Lung (tissue), 12 donors: ENCODE measurements around the gene PRPF38B. TPM values are rescaled to one million over a fixed set of nuclear protein-coding genes. Genes with fewer than 3 reads are reported as not detected.

Experiments used
- ATAC-seq: fragments of 200-7000 bp; cut with Tn5 transposase; one replicate; pipeline ENCODE4 v1.9.1; 2020; ENCODE audit warnings: moderate number of reproducible peaks; ENCODE audit not compliant: insufficient read depth, low FRiP score
- DNase-seq, 3 donors: peaks; one replicate each; pipeline ENCODE4 v3.0.0-alpha.2; 2013 to 2017
- H3K27ac ChIP-seq, 2 donors: one replicate each; pipeline ENCODE4 v1.5.1; 2013; ENCODE audit warnings: mild to moderate bottlenecking in 2 of 2, moderate library complexity in 2 of 2, control low read depth in 1 of 2, inconsistent platforms in 1 of 2, low read depth in 1 of 2, low read length in 1 of 2
- H3K27me3 ChIP-seq, 3 donors: one replicate each; pipeline ENCODE4 v1.5.1; 2013; ENCODE audit warnings: low read length in 2 of 3; ENCODE audit not compliant: control insufficient read depth in 3 of 3, insufficient read depth in 3 of 3
- H3K36me3 ChIP-seq, 4 donors: one replicate each; pipeline ENCODE4 v1.5.1; 2013; ENCODE audit warnings: low read length in 4 of 4, mild to moderate bottlenecking in 1 of 4, moderate library complexity in 1 of 4; ENCODE audit not compliant: control insufficient read depth in 4 of 4, insufficient read depth in 4 of 4
- H3K4me1 ChIP-seq, 5 donors: one replicate each; pipeline ENCODE4 v1.5.1; 2013; ENCODE audit warnings: low read length in 5 of 5, mild to moderate bottlenecking in 2 of 5, moderate library complexity in 1 of 5; ENCODE audit not compliant: control insufficient read depth in 5 of 5, insufficient read depth in 5 of 5
- H3K4me3 ChIP-seq: one replicate; pipeline ENCODE4 v1.5.1; 2013; ENCODE audit warnings: mild to moderate bottlenecking, control low read depth, moderate library complexity
- H3K9ac ChIP-seq, 2 donors: one replicate each; pipeline ENCODE4 v1.5.1; 2013; ENCODE audit warnings: low read length in 2 of 2, control low read depth in 1 of 2; ENCODE audit not compliant: insufficient read depth in 1 of 2
- H3K9me3 ChIP-seq, 4 donors: one replicate each; pipeline ENCODE4 v1.5.1; 2013; ENCODE audit warnings: low read length in 3 of 4, mild to moderate bottlenecking in 1 of 4, moderate library complexity in 1 of 4; ENCODE audit not compliant: control insufficient read depth in 4 of 4, insufficient read depth in 3 of 4
- CTCF ChIP-seq: IDR thresholded peaks from 2 replicates; pipeline ENCODE4 v1.5.1; 2012; ENCODE audit warnings: mild to moderate bottlenecking; ENCODE audit errors: control extremely low read depth, extremely low read depth
- WGBS, 2 donors: extraction: QIAGEN DNeasy Blood & Tissue Kit; methylation state at CpG; one replicate each; pipeline ENCODE4 v1.1.7; 2013; 5-methylcytosine and 5-hydroxymethylcytosine counted together
- polyA plus RNA-seq, 2 donors: library from polyadenylated mRNA; stranded (reverse); fragments of 200-250 nt; gene quantifications; one replicate each; pipeline ENCODE4 v1.2.1, GENCODE V29; 2013
- total RNA-seq, 2 donors: library from RNA; depleted of rRNA in 1 of 2; stranded (reverse); fragments of >200 nt in 1 of 2; gene quantifications; one replicate each; pipeline ENCODE4 v1.2.1, GENCODE V29; 2014 to 2021
- donor health status: control.
- donor health status: control.
- donor health status: Bipolar disorder and iron deficiency.
- donor health status: healthy.
- donor health status: DM: yes; HTN: yes; CAD: no.

PRPF38B gene
- total and polyA plus RNA-seq, 4 donors: 26.8 to 38.3 (median 29.8) TPM

GRCh38 chr1:108717774-108718316 is 25.7 kb downstream of the PRPF38B start:
- ATAC-seq (no peak), DNase-seq (no peak)
- H3K27me3 ChIP-seq: no peaks in the 10 kb centered on the region
- WGBS, 2 donors: 92 to 93% methylated on average over 9 of the region's 9 CpGs
- H3K9ac ChIP-seq: no peak overlapping the region
- no peak overlapping the region for H3K4me3 ChIP-seq
- H3K36me3 ChIP-seq: no peaks in the 10 kb centered on the region
- no peak for TF ChIP-seq CTCF
- no peaks in the 10 kb centered on the region for H3K9me3 ChIP-seq
- peaks cover 0 to 16% (median 0%) of the 10 kb centered on the region in 5 donors for H3K4me1 ChIP-seq
- H3K27ac ChIP-seq: no peak overlapping the region

GRCh38 chr1:108718927-108719655 is 27.0 kb downstream of the PRPF38B start:
- 62 to 67% methylated on average over 6 of the region's 6 CpGs for WGBS, 2 donors
- ATAC-seq: no peak

GRCh38 chr1:108719656-108720435 is 27.7 kb downstream of the PRPF38B start:
- Histone ChIP-seq H3K27me3 (no peaks in the 10 kb centered on the region), H3K9ac (no peak overlapping the region), H3K4me1 (peaks cover 0 to 25% (median 0%) of the 10 kb centered on the region in 5 donors), H3K9me3 (no peaks in the 10 kb centered on the region), H3K4me3 (no peak overlapping the region), H3K36me3 (no peaks in the 10 kb centered on the region), H3K27ac (peak overlapping the region in 1 of 2 donors; percentile 40)
- no peak for ATAC-seq
- no peak for DNase-seq
- 80 to 87% methylated on average over 8 of the region's 8 CpGs for WGBS, 2 donors
- TF ChIP-seq CTCF: no peak

More at GRCh38 chr1:108718927-108719655, 27.0 kb downstream of the PRPF38B start:
- Histone ChIP-seq H3K9me3 (no peaks in the 10 kb centered on the region), H3K27ac (no peak overlapping the region), H3K9ac (no peak overlapping the region), H3K27me3 (no peaks in the 10 kb centered on the region), H3K36me3 (no peaks in the 10 kb centered on the region), H3K4me3 (no peak overlapping the region), H3K4me1 (peaks cover 0 to 25% (median 0%) of the 10 kb centered on the region in 5 donors)
- no peak for TF ChIP-seq CTCF
- DNase-seq: no peak
